Epithelial cell of esophagus (primary cell): ENCODE measurements around the gene PSAPL1.

ENCODE experiments used
- DNase-seq: peaks from one replicate; pipeline ENCODE4 v3.0.0; 2010; ENCODE audit warnings: low read depth
- H3K4me3 ChIP-seq: 2 replicates; pipeline ENCODE4 v1.5.1; 2011; ENCODE audit warnings: mild to moderate bottlenecking, low read length, control low read depth
- TF ChIP-seq, protein P1 (sequence below): IDR thresholded peaks from 2 replicates; pipeline ENCODE4 v1.5.1; 2011; ENCODE audit warnings: low read depth, mild to moderate bottlenecking, low read length, control low read depth, inconsistent platforms; ENCODE audit not compliant: insufficient read depth; ENCODE audit errors: missing control alignments

PSAPL1 gene

DNA sequence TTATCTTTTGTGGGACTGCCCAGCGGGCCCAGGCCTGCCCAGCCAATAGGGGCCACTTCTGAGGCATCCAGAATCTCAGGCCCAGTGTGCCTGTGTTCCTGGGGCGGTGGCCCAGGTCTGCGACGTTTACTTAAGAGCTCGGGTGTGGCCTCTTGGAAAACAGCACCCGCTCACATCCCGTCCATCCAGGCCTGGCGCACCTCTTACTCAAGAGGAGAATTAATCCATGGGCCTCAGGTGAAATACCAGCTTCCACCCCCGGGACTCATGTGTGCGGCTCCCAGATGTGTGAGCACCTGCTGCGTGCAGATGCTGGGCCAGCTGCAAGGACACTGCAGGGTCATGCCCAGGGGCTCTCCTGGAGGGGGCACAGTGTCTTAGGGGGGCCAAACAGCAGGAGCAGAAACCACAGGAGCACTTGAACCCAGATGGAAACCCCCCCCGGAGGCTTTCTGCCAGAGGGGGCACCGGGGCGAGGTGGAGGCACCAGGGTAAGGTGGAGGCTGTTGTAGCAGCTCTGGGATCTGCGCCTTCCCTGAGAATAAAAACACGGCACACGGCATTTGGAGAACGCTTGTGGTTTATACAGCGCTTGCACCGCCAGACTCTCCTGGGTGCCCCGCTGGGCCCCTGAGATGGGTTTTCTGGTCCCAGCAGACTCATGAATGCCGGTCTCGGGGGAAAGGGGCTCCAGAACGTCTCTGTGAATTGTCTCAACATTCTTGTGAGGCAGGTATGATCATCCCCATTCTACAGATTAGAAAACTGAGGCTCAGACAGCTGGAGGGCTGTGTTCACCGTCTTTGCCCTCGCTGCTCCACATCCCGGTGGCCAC lies 2.8 kb downstream of the PSAPL1 start:
- DNase-seq: peak; percentile 1
- no peak overlapping the region for H3K4me3 ChIP-seq
- TF ChIP-seq, protein P1, sequence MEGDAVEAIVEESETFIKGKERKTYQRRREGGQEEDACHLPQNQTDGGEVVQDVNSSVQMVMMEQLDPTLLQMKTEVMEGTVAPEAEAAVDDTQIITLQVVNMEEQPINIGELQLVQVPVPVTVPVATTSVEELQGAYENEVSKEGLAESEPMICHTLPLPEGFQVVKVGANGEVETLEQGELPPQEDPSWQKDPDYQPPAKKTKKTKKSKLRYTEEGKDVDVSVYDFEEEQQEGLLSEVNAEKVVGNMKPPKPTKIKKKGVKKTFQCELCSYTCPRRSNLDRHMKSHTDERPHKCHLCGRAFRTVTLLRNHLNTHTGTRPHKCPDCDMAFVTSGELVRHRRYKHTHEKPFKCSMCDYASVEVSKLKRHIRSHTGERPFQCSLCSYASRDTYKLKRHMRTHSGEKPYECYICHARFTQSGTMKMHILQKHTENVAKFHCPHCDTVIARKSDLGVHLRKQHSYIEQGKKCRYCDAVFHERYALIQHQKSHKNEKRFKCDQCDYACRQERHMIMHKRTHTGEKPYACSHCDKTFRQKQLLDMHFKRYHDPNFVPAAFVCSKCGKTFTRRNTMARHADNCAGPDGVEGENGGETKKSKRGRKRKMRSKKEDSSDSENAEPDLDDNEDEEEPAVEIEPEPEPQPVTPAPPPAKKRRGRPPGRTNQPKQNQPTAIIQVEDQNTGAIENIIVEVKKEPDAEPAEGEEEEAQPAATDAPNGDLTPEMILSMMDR: no peak

GRCh38 chr4:7430965-7431695 lies 3.6 kb downstream of the PSAPL1 start:
- H3K4me3 ChIP-seq: no peak overlapping the region
- DNase-seq: no peak
- TF ChIP-seq, protein P1: no peak

GRCh38 chr4:7430368-7430964 lies 4.3 kb downstream of the PSAPL1 start:
- no peak for DNase-seq
- TF ChIP-seq, protein P1: no peak

DNA sequence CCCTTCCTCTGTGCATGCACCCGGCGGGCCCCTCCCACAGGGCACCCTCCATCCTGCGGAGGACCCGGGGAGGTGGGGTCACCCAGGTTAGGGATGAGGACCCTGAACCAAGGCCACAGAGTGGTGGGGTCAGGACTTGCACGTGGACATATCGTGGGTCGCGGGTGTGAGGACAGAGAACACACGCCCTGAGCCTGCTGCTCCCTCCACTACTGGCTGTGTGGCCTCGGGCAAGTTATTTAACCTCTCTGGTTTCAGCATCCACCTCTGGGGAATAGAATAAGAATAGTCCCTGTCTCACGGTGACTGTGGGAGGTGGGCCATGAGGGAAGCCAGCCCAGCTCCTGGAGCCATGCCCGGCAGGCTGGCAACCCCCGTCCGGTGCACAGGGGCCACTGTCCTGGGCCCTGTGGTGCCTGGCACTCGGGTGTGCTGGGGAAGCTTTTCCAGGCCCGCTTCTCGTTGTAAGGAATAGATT lies 5.1 kb downstream of the PSAPL1 start:
- TF ChIP-seq, protein P1: no peak
- no peak overlapping the region for H3K4me3 ChIP-seq
- no peak for DNase-seq

More at GRCh38 chr4:7430368-7430964, 4.3 kb downstream of the PSAPL1 start:
- no peak overlapping the region for H3K4me3 ChIP-seq

GRCh38 chr4:7429069-7429416 lies 5.7 kb downstream of the PSAPL1 start:
- H3K4me3 ChIP-seq: no peak overlapping the region
- TF ChIP-seq, protein P1: no peak
- DNase-seq: no peak

DNA sequence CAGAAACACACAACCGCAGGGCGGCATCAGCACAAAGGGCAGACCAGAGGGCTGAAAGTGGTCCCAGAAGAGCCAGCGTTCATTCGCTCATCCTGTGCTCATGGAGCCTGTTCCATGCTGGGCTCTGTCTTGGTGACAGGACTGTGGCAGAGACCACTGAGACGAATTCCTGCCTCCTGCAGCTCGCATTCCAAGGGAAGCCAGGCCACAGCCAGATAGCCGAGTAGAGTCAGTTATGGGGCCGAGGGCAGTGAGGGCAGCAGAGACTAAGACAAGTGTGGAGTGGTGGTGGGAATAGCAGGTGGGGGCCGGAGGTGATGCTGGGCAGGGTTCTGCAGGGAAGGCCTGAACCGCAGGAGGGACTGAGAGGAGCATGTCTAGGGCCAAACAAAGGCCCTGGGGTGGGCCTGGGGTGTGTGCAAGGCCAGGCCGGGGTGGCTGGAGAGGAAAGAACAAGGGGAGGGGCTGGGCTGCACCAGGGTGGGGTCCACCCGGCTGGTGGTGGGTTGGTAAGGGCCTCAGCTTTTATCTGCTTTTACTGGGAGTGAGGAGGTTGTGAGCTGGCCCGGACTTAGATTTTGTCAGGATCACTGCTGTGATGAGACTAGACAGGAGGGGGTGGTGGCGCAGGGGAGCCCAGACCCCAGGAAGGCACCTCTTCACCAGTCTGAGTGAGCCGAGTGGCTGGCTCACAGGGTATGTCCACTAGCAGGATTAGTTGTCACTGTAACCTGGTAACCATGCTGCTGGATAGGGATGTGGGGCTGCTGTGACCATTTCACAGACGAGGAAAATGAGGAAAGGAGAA lies 6.3 kb downstream of the PSAPL1 start:
- TF ChIP-seq, protein P1: no peak
- no peak for DNase-seq
- no peak overlapping the region for H3K4me3 ChIP-seq
